K562 (cell line): ENCODE results near the gene MATN1. TPM values are rescaled to one million over a fixed set of nuclear protein-coding genes. Genes with fewer than 3 reads are reported as not detected.

ENCODE experiments used
- CAMTA2 ChIP-seq: fragments of 250-450 bp; sonication (Bioruptor Pico); conservative IDR thresholded peaks from 2 replicates; pipeline ENCODE4 v1.5.1; 2022
- FOSL1 ChIP-seq: fragments of 200-800 bp; sonication (Bioruptor generic); conservative IDR thresholded peaks from 2 replicates; pipeline ENCODE4 v1.6.1; 2016; ENCODE audit warnings: missing genetic modification characterization, missing compliant biosample characterization
- GABPB1 ChIP-seq: sonication (generic); formaldehyde crosslinking; IDR thresholded peaks from 2 replicates; pipeline ENCODE4 v1.8.0; 2022; ENCODE audit warnings: mild to moderate bottlenecking, missing genetic modification reagents
- HLTF ChIP-seq: fragments of 450-650 bp; IDR thresholded peaks from 2 replicates; pipeline ENCODE4 v1.6.1; 2016
- HNRNPLL ChIP-seq: fragments of 200-400 bp; formaldehyde crosslinking; IDR thresholded peaks from 2 replicates; pipeline ENCODE4 v1.6.1; 2017; ENCODE audit warnings: low read length, low read depth, mild to moderate bottlenecking; ENCODE audit not compliant: poor library complexity, severe bottlenecking
- NFATC3 ChIP-seq: fragments of 450-650 bp; IDR thresholded peaks from 2 replicates; pipeline ENCODE4 v1.6.1; 2017; ENCODE audit warnings: mild to moderate bottlenecking
- NRF1 ChIP-seq, 2 experiments: fragments of 450-650 bp; IDR thresholded peaks in 1 of 2; conservative IDR thresholded peaks in 1 of 2; 2 replicates each; pipeline ENCODE4 v1.6.1; 2014; ENCODE audit warnings: mild to moderate bottlenecking in 2 of 2
- PHF20 ChIP-seq: fragments of 450-650 bp; IDR thresholded peaks from 2 replicates; pipeline ENCODE4 v1.6.1; 2018; ENCODE audit not compliant: partially characterized antibody
- PTTG1 ChIP-seq: fragments of 450-650 bp; IDR thresholded peaks from 2 replicates; pipeline ENCODE4 v1.6.1; 2016; ENCODE audit warnings: low read depth, mild to moderate bottlenecking, missing genetic modification characterization, missing compliant biosample characterization
- RFX5 ChIP-seq: IDR thresholded peaks from 2 replicates; pipeline ENCODE4 v1.6.1; 2011; ENCODE audit warnings: low read depth, mild to moderate bottlenecking, improper control_type of control experiment, low read length
- SIN3A ChIP-seq, 2 experiments: fragments of 150-350 bp in 1 of 2; IDR thresholded peaks; 2 replicates each; pipeline ENCODE4 v1.6.1; 2011 to 2016; ENCODE audit warnings: borderline replicate concordance in 2 of 2, low read depth in 2 of 2, low read length in 2 of 2, mild to moderate bottlenecking in 2 of 2, moderate library complexity in 2 of 2; ENCODE audit not compliant: control insufficient read depth in 1 of 2
- TAF9B ChIP-seq: fragments of 450-650 bp; IDR thresholded peaks from 2 replicates; pipeline ENCODE4 v1.6.1; 2018; ENCODE audit warnings: mild to moderate bottlenecking; ENCODE audit not compliant: partially characterized antibody
- TSC22D4 ChIP-seq: fragments of 450-650 bp; IDR thresholded peaks from 2 replicates; pipeline ENCODE4 v1.6.1; 2016; ENCODE audit warnings: missing genetic modification characterization, missing biosample characterization, control low read depth
- ZC3H4 ChIP-seq: sonication (generic); formaldehyde crosslinking; IDR thresholded peaks from 2 replicates; pipeline ENCODE4 v1.9.0; 2021; ENCODE audit warnings: missing genetic modification reagents, borderline replicate concordance
- ZFP1 ChIP-seq: fragments of 450-650 bp; formaldehyde crosslinking; IDR thresholded peaks from 2 replicates; pipeline ENCODE4 v1.4.0; 2020; ENCODE audit warnings: mild to moderate bottlenecking, mixed read lengths
- ZFPM2 ChIP-seq: fragments of 250-450 bp; sonication (Bioruptor Pico); IDR thresholded peaks from 2 replicates; pipeline ENCODE4 v1.5.1; 2022; ENCODE audit warnings: mild to moderate bottlenecking
- ZNF143 ChIP-seq: sonication (generic); formaldehyde crosslinking; IDR thresholded peaks from 2 replicates; pipeline ENCODE4 v1.9.0; 2022; ENCODE audit warnings: mild to moderate bottlenecking, missing genetic modification reagents
- ZNF23 ChIP-seq: fragments of 250-450 bp; sonication (Bioruptor Pico); IDR thresholded peaks from 2 replicates; pipeline ENCODE4 v1.4.0; 2020; ENCODE audit warnings: mild to moderate bottlenecking
- ZNF24 ChIP-seq: fragments of 450-650 bp; IDR thresholded peaks from 2 replicates; pipeline ENCODE4 v1.6.1; 2016
- polyA plus RNA-seq, 8 experiments: library from polyadenylated mRNA; depleted of rRNA in 4 of 8; stranded (reverse) in 5 of 8; unstranded in 3 of 8; fragments of >200 nt; fragmentation: Nextera tagmentation in 2 of 8; fragmentation: Illumina TruSeq in 1 of 8; extraction: Ambion mirVana in 2 of 8; extraction: Trizol in 1 of 8; gene quantifications; 2 replicates each; pipeline versions ENCODE4 v1.2.1 to v1.2.3, GENCODE V29; 2011 to 2014; ENCODE audit warnings: inconsistent platforms in 1 of 8, missing spikeins in 1 of 8
- total RNA-seq, 7 experiments: library from RNA; depleted of rRNA in 6 of 7; stranded (reverse); fragments of >200 nt in 6 of 7; fragmentation: Illumina TruSeq in 2 of 7; extraction: Trizol in 2 of 7; gene quantifications; 2 replicates each; pipeline versions ENCODE4 v1.2.1 to v1.2.3, GENCODE V29; 2011 to 2021; ENCODE audit warnings: low replicate concordance in 1 of 7
- TF ChIP-seq, protein P1 (sequence below): sonication (generic); formaldehyde crosslinking; IDR thresholded peaks from 2 replicates; pipeline ENCODE4 v1.8.1; 2022; ENCODE audit warnings: missing genetic modification reagents
- TF ChIP-seq, protein P2 (sequence below): fragments of 450-650 bp; IDR thresholded peaks from 2 replicates; pipeline ENCODE4 v1.6.1; 2014; ENCODE audit warnings: low read depth, mild to moderate bottlenecking, moderate library complexity, borderline replicate concordance
- TF ChIP-seq, protein P3 (sequence below): fragments of 150-350 bp; conservative IDR thresholded peaks from 2 replicates; pipeline ENCODE4 v1.6.1; 2014; ENCODE audit warnings: low read length
- TF ChIP-seq, protein P4 (sequence below): IDR thresholded peaks from 2 replicates; pipeline ENCODE4 v1.6.1; 2012; ENCODE audit warnings: low read depth, low read length, improper control_type of control experiment, borderline replicate concordance

Gene MATN1
- total and polyA plus RNA-seq, 9 of the 15 experiments (the other 6 are each of a cell fraction or from before 2014, with no cell fraction given): 0.10 to 2.3 (median 1.2) TPM

DNA sequence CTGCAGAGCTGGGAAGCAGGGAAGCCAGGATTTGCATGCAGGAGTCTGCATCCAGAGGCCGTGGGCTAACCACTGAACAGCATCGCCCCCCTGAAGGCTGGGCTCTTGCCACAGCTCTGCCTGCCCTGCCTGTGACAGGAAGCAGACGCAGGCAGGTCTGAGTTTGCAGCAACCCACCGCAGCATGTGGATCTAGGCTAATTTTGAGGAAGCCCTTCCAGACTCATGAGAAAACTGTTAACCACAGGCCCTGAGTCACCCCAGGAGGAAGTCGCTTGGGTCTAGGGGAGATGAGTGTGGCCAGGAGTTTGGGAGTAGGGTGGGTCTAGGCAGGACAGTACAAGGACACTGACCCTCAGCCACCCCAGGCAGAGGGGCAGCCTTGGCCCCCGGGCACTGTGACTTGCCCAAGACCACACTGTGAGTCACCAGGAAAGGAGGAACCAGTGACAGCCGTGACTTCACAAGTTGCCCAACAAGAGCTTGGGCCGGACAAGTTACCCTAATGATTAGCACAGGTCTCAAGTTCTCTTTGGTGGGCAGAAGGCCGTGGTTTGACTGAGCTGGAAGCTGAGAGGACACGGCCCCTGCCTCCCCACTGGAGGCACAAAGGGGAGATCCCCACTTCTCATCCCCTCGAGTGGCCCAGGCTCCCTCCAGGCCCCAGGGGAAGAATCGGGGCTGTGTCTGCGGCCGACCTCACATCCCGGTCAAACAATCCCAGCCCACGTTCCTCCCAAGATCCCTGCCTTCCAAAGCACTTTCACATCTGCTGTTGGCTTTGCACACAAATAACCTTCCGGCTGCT, 33.4 kb upstream of the MATN1 start (continued):
- TF ChIP-seq, protein P1, sequence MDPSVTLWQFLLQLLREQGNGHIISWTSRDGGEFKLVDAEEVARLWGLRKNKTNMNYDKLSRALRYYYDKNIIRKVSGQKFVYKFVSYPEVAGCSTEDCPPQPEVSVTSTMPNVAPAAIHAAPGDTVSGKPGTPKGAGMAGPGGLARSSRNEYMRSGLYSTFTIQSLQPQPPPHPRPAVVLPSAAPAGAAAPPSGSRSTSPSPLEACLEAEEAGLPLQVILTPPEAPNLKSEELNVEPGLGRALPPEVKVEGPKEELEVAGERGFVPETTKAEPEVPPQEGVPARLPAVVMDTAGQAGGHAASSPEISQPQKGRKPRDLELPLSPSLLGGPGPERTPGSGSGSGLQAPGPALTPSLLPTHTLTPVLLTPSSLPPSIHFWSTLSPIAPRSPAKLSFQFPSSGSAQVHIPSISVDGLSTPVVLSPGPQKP (CRISPR knock-in tag): no peak
- no peak for TF ChIP-seq CAMTA2 (CRISPR knock-in tag)
- TF ChIP-seq TSC22D4 (tag): no peak
- no peak for TF ChIP-seq RFX5
- TF ChIP-seq ZNF143 (CRISPR knock-in tag): no peak
- TF ChIP-seq, protein P2, sequence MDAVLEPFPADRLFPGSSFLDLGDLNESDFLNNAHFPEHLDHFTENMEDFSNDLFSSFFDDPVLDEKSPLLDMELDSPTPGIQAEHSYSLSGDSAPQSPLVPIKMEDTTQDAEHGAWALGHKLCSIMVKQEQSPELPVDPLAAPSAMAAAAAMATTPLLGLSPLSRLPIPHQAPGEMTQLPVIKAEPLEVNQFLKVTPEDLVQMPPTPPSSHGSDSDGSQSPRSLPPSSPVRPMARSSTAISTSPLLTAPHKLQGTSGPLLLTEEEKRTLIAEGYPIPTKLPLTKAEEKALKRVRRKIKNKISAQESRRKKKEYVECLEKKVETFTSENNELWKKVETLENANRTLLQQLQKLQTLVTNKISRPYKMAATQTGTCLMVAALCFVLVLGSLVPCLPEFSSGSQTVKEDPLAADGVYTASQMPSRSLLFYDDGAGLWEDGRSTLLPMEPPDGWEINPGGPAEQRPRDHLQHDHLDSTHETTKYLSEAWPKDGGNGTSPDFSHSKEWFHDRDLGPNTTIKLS: no peak
- peak; percentile 63 for TF ChIP-seq ZFP1 (CRISPR knock-in tag)
- TF ChIP-seq ZC3H4 (CRISPR knock-in tag): no peak
- no peak for TF ChIP-seq HNRNPLL
- TF ChIP-seq PTTG1 (tag): peak; percentile 45; the same call in 1 of the 2 replicates
- TF ChIP-seq, protein P3, sequence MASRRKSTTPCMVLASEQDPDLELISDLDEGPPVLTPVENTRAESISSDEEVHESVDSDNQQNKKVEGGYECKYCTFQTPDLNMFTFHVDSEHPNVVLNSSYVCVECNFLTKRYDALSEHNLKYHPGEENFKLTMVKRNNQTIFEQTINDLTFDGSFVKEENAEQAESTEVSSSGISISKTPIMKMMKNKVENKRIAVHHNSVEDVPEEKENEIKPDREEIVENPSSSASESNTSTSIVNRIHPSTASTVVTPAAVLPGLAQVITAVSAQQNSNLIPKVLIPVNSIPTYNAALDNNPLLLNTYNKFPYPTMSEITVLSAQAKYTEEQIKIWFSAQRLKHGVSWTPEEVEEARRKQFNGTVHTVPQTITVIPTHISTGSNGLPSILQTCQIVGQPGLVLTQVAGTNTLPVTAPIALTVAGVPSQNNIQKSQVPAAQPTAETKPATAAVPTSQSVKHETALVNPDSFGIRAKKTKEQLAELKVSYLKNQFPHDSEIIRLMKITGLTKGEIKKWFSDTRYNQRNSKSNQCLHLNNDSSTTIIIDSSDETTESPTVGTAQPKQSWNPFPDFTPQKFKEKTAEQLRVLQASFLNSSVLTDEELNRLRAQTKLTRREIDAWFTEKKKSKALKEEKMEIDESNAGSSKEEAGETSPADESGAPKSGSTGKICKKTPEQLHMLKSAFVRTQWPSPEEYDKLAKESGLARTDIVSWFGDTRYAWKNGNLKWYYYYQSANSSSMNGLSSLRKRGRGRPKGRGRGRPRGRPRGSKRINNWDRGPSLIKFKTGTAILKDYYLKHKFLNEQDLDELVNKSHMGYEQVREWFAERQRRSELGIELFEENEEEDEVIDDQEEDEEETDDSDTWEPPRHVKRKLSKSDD: no peak
- peak; percentile 66 to 71 for TF ChIP-seq NRF1 (conservative IDR thresholded peaks at IDR 0.05 in 1 of 2, IDR thresholded peaks at IDR 0.05 in 1 of 2)
- no peak for TF ChIP-seq TAF9B
- TF ChIP-seq HLTF: no peak
- TF ChIP-seq SIN3A (IDR thresholded peaks at IDR 0.05; ENCODE audit: borderline replicate concordance in 2 of 2, control insufficient read depth in 1 of 2, low read depth in 2 of 2, low read length in 2 of 2): no peak; a peak in 1 of 4 replicates
- no peak for TF ChIP-seq PHF20
- TF ChIP-seq, protein P4, sequence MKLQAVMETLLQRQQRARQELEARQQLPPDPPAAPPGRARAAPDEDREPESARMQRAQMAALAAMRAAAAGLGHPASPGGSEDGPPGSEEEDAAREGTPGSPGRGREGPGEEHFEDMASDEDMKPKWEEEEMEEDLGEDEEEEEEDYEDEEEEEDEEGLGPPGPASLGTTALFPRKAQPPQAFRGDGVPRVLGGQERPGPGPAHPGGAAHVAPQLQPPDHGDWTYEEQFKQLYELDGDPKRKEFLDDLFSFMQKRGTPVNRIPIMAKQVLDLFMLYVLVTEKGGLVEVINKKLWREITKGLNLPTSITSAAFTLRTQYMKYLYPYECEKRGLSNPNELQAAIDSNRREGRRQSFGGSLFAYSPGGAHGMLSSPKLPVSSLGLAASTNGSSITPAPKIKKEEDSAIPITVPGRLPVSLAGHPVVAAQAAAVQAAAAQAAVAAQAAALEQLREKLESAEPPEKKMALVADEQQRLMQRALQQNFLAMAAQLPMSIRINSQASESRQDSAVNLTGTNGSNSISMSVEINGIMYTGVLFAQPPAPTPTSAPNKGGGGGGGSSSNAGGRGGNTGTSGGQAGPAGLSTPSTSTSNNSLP: no peak
- peak; percentile 97 for TF ChIP-seq FOSL1
- TF ChIP-seq ZNF24: no peak
- no peak for TF ChIP-seq ZFPM2 (CRISPR knock-in tag)
- no peak for TF ChIP-seq NFATC3
- peak; percentile 84 for TF ChIP-seq GABPB1 (CRISPR knock-in tag)
- no peak for TF ChIP-seq ZNF23
